Panc1 (cell line): Measurements from ENCODE around the gene DCTN2. TPM values are rescaled to one million over a fixed set of nuclear protein-coding genes. Genes with fewer than 3 reads are reported as not detected.

ENCODE experiments used
- ATAC-seq: fragments of 200-7000 bp; cut with Tn5 transposase; 2 replicates; pipeline ENCODE4 v1.9.1; 2020; ENCODE audit warnings: mild to moderate bottlenecking, moderate library complexity
- BruUV-seq: library from RNA; stranded (reverse); fragments of 400-500 nt; replicated peaks from 2 replicates; lab custom pipeline; 2021; lab: Mats Ljungman, UMichigan
- CTCF ChIA-PET: fragments of 300-600 bp; sonication (Branson Sonifier 250); formaldehyde crosslinking; loops from one replicate; lab custom pipeline; 2022; ENCODE audit warnings: antibody characterized with exemption; lab: Charles Lee
- POLR2A ChIA-PET: fragments of 300-600 bp; sonication (Branson Sonifier 250); formaldehyde crosslinking; loops from one replicate; lab custom pipeline; 2022; ENCODE audit warnings: antibody characterized with exemption; lab: Charles Lee
- DNase-seq: peaks from one replicate; pipeline ENCODE4 v3.0.0-alpha.2; 2010; ENCODE audit warnings: low read depth, low spot score
- H3K27ac ChIP-seq: 2 replicates; pipeline ENCODE4 v1.5.1; 2011; ENCODE audit warnings: mild to moderate bottlenecking, low read length, inconsistent platforms
- H3K27me3 ChIP-seq: fragments of 200-500 bp; sonication (Bioruptor generic); 2 replicates; pipeline ENCODE4 v1.6.0; 2014; ENCODE audit warnings: low read length, inconsistent platforms; ENCODE audit not compliant: control insufficient read depth, insufficient read depth
- H3K36me3 ChIP-seq: fragments of 200-500 bp; sonication (Bioruptor generic); 2 replicates; pipeline ENCODE4 v1.5.1; 2014; ENCODE audit warnings: inconsistent platforms, mild to moderate bottlenecking, low read length, moderate library complexity; ENCODE audit not compliant: control insufficient read depth, insufficient read depth
- H3K4me1 ChIP-seq: 2 replicates; pipeline ENCODE4 v1.5.1; 2011; ENCODE audit warnings: inconsistent platforms, mild to moderate bottlenecking, low read length, moderate library complexity; ENCODE audit not compliant: control insufficient read depth, insufficient read depth
- H3K4me3 ChIP-seq, 2 experiments: 2 replicates each; pipeline ENCODE4 v1.5.1; 2011 to 2012; ENCODE audit warnings: low read depth in 2 of 2, low read length in 2 of 2, mild to moderate bottlenecking in 2 of 2, inconsistent platforms in 1 of 2, moderate library complexity in 1 of 2
- H3K9me3 ChIP-seq: fragments of 200-500 bp; sonication (Bioruptor generic); 2 replicates; pipeline ENCODE4 v1.5.1; 2014; ENCODE audit warnings: low read depth, mild to moderate bottlenecking, inconsistent platforms, low read length, moderate library complexity; ENCODE audit not compliant: control insufficient read depth, insufficient read depth
- POLR2AphosphoS5 ChIP-seq: IDR thresholded peaks from 2 replicates; pipeline ENCODE4 v1.6.1; 2012; ENCODE audit warnings: mild to moderate bottlenecking, low read depth, low read length, moderate library complexity
- REST ChIP-seq, 2 experiments: IDR thresholded peaks; 2 replicates each; pipeline ENCODE4 v1.6.1; 2011 to 2012; ENCODE audit warnings: low read depth in 2 of 2, control low read depth in 1 of 2, low read length in 1 of 2, mild to moderate bottlenecking in 1 of 2, moderate library complexity in 1 of 2; ENCODE audit not compliant: insufficient read depth in 1 of 2
- SIN3A ChIP-seq: IDR thresholded peaks from 2 replicates; pipeline ENCODE4 v1.6.1; 2012; ENCODE audit warnings: low read depth, mild to moderate bottlenecking, low read length, moderate library complexity, borderline replicate concordance; ENCODE audit not compliant: insufficient read depth
- TCF7L2 ChIP-seq: IDR thresholded peaks from 2 replicates; pipeline ENCODE4 v1.6.1; 2011; ENCODE audit warnings: mild to moderate bottlenecking, low read depth, low read length, inconsistent platforms
- in situ Hi-C: cut with HindIII; loops from 2 replicates; pipeline ENCODE4 v1.10.0; 2016; ENCODE audit warnings: low sequenced_read_pairs, low pct_unique_long_range_greater_than_20kb
- intact Hi-C: fragments of 100-400 bp; cut with micrococcal nuclease; formaldehyde crosslinking; loops from one replicate; pipeline ENCODE4 v1.10.0; 2022; ENCODE audit not compliant: unreplicated experiment
- total RNA-seq: library from RNA; stranded (reverse); gene quantifications from one replicate; pipeline ENCODE4 v1.2.1, GENCODE V29; 2021; ENCODE audit not compliant: unreplicated experiment
- TF ChIP-seq, protein P1 (sequence below): fragments of 450-650 bp; IDR thresholded peaks from 2 replicates; pipeline ENCODE4 v1.5.1; 2017; ENCODE audit warnings: mild to moderate bottlenecking

DCTN2 gene
- total RNA-seq, 1 experiment from 2014 or later: 97.6 TPM

DNA sequence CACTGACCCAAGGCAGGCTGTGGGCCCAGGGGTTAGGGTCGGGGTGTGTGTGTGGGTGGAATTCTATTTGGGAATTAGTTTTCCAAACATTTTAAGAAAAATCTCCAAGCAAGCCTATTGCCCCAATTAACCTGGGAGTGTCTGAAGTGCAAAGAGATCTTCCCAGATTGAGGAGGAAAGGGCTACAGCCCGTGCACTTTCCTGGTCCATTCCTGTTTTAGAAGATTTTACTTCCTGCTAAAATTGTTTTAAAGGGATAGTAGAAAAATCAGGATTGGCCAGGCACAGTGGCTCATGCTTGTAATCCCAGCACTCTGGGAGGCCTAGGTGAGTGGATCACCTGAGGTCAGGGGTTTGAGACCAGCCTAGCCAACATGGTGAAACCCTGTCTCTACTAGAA, 5.3 kb downstream of the DCTN2 start:
- Histone ChIP-seq H3K9me3 (no peaks in the 10 kb centered on the region), H3K4me3 (no peak overlapping the region), H3K27ac (no peak overlapping the region), H3K4me1 (peaks cover 14% of the 10 kb centered on the region), H3K27me3 (no peaks in the 10 kb centered on the region), H3K36me3 (peaks cover 7% of the 10 kb centered on the region)
- in situ Hi-C loops (no loop called here), intact Hi-C loops (no loop called here)
- ChIA-PET POLR2A (no interaction called here), CTCF (no interaction called here)
- no TSS peak for BruUV-seq
- DNase-seq (no peak), ATAC-seq (no peak)
- TF ChIP-seq TCF7L2 (no peak), REST (IDR thresholded peaks at IDR 0.05; ENCODE audit: insufficient read depth in 1 of 2, low read depth in 2 of 2, low read length in 1 of 2) (no peak), SIN3A (no peak), POLR2AphosphoS5 (no peak)
- TF ChIP-seq, protein P1, sequence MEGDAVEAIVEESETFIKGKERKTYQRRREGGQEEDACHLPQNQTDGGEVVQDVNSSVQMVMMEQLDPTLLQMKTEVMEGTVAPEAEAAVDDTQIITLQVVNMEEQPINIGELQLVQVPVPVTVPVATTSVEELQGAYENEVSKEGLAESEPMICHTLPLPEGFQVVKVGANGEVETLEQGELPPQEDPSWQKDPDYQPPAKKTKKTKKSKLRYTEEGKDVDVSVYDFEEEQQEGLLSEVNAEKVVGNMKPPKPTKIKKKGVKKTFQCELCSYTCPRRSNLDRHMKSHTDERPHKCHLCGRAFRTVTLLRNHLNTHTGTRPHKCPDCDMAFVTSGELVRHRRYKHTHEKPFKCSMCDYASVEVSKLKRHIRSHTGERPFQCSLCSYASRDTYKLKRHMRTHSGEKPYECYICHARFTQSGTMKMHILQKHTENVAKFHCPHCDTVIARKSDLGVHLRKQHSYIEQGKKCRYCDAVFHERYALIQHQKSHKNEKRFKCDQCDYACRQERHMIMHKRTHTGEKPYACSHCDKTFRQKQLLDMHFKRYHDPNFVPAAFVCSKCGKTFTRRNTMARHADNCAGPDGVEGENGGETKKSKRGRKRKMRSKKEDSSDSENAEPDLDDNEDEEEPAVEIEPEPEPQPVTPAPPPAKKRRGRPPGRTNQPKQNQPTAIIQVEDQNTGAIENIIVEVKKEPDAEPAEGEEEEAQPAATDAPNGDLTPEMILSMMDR: no peak

GRCh38 chr12:57541001-57541400, 6.0 kb downstream of the DCTN2 start:
- DNase-seq: no peak
- ChIA-PET CTCF (no interaction called here), POLR2A (interaction anchor here (0.6 kb wide), 1 partner anchor 96 kb away, joined by 3 read pairs; no protein-coding TSS in a partner anchor)
- in situ Hi-C loops: no loop called here
- TF ChIP-seq POLR2AphosphoS5 (no peak), REST (IDR thresholded peaks at IDR 0.05; ENCODE audit: insufficient read depth in 1 of 2, low read depth in 2 of 2, low read length in 1 of 2) (no peak), TCF7L2 (no peak), SIN3A (no peak)
- TF ChIP-seq, protein P1: no peak
- BruUV-seq: no TSS peak
- intact Hi-C loops: no loop called here
- peaks cover 12% of the 10 kb centered on the region for H3K4me1 ChIP-seq
- H3K27ac ChIP-seq: no peak overlapping the region
- no peaks in the 10 kb centered on the region for H3K27me3 ChIP-seq
- peaks cover 5% of the 10 kb centered on the region; the same call in 1 of the 2 replicates for H3K36me3 ChIP-seq
- no peak for ATAC-seq
- no peak overlapping the region for H3K4me3 ChIP-seq
- no peaks in the 10 kb centered on the region for H3K9me3 ChIP-seq
